NCI-H2107 treated with DMSO at 0.1 percent for 48 hours (cell line): ENCODE results near the gene PACS1.

ENCODE experiments used
- DNase-seq: peaks from one replicate; lab custom pipeline; 2025; ENCODE audit not compliant: unreplicated experiment; lab: John Stamatoyannopoulos, UW

PACS1 gene

DNA sequence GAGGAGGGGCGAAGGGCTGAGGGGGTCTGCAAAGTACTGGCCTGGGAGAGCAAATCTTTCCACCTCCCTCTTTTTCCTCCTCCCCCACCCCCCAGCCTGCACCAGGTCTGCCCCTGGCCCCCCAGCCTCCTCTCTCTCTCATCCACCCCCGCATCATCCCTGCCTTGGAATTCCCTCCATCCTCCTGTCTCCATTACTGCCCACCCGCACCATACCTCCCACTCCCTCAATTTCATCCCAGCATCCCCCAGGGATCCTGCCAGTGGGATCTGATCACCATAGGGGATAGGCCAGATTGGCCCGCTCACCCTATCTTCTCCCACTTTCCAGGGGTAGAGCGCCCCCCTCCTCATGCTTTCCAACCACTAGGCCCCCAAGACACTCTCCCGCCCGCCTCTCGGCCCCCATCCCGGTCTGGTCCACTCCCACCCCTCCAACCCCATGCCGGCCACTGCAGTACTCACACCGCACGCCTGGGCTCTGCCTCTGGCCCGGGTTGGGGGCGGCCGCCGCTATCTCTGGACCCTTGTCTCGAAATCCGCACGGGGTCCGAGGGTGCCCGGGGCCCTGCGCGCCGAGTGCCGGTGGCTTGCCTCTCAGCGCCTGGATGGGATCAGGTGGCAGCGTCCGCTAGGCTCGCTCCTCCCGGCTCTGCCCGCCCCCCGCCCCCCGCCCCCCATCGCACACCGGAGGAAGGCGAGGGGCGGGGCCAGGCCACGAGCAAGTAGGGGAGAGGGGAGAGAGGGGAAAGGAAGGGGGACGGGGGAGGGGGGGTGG is 21.3 kb upstream of the PACS1 start, which contains the start of gene GAL3ST3:
Gene GAL3ST3 (minus strand): TSS at position 615 of the 777 bp plus-strand sequence. CDS start 3,746 bp downstream, outside the sequence.
- DNase-seq, result no peak

DNA sequence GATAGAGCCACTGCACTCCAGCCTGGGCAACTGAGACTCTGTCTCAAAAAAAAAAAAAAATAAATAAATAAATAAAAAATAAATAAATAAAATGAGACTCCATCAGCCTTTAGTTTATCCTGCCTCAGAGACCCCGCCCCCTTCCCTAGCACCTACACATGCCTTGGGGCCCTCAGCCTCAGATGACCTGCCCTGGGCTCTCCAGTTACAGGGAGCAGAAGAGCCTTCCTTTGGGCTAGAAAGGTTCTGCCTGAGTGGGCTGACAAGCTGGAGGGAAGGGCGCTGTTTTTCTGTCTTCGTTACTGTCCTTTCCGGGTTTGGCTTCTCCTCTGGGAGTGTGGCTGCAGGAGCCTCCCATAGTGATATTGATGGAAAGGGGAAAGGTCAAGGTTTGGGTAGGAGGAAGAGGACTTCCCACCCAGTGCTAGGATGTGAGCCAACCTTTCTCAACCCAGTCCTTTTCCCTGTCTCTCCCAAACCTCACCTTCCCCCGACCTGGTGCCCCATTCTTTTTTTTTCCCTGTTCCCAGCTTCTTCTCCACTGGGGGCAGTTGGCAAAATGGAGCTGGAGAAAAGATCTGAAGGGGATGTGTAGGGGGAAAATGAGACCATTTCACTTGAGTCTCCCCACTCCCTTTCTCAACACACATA is 19.4 kb upstream of the PACS1 start:
- peak; percentile 33 for DNase-seq

DNA sequence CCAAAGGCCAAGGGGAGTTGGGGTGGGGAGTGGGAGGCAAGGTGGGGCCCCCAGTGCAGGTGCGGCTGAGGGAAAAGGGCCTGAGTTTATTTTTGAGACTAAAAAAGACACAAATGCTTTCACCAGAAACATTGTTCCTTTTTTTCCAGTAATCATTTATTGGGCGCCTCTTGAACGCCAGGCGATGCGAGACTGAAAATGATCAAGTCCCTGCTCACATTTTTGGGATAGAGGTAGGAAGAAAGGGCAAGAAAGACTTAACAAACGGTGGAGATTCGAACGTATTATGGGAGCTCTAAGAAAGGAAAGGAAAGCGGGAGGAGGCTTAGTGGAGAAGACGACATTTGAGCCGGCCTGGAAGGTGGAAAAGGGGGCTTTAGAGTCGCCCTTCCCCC is 18.7 kb upstream of the PACS1 start:
- DNase-seq, result no peak

DNA sequence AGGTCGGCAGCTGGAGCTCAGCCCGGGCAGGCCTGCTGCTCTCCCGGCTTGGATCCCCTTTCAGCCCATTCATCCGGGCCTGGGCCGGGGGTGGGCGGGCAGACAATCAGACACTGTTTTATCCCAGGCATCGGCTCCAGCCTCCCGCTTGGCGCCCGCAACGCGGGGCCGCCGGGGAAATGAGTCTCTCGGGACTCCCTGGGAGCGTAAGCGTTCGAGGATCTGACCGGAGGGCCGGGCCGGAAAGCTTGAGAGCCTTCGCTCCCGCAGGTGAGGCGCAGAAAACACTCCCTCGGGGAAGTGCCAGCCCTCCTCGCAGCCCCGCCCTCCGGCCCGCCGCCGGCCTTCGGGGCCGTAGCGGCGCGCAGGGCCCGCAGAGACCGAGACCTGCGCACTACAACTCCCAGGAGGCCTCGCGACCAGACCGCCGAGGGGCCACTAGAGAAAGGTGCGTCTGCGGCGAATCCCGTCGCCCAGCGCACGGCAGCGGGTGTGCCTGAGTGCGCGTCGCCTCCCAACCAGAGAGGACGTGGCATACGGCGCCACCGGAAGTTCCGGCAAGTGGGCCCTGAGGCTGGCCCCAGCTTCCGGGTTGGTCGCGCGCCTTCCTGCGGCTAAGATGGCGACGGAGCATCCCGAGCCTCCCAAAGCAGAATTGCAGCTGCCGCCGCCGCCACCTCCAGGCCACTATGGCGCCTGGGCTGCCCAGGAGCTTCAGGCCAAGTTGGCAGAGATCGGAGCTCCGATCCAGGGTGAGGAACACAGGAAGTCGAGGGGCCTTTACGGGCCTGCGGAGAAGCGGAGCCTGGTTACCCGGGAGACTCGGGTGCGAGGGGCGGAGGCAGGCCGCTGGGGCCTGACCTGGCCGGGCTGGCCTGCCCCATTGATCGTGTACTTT is 18.1 kb upstream of the PACS1 start, which contains the start of gene SF3B2:
Gene SF3B2 (plus strand): TSS at position 599 of the 898 bp plus-strand sequence. CDS start 21 bp downstream, at position 620.
- peak; percentile 93 for DNase-seq

DNA sequence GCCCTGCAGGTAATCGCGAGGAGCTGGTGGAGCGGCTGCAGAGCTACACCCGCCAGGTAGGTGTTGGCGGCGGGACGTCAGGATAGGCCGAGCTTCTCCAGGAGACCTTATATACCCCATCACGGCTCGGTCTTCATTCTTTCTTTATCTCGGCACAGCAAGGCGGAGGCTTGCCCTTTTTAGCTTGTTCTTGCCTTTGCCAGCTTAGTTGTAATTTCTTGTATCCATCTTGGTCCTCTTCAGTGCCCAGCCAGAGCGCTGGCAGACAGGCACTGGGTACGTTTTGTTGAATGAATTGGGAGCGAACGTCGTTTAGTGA is 17.4 kb upstream of the PACS1 start:
- no peak for DNase-seq

DNA sequence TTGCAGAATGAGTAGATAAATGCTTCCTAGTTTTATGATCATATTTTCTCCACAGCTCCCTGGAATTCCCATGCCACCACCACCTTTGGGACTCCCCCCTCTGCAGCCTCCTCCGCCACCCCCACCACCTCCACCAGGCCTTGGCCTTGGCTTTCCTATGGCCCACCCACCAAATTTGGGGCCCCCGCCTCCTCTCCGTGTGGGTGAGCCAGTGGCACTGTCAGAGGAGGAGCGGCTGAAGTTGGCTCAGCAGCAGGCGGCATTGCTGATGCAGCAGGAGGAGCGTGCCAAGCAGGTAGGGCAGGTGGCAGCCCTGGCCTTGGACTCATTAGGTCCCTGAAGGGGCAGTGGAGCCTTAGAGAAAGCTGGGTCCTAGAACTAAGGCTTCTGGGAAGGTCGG is 15.1 kb upstream of the PACS1 start:
- no peak for DNase-seq

DNA sequence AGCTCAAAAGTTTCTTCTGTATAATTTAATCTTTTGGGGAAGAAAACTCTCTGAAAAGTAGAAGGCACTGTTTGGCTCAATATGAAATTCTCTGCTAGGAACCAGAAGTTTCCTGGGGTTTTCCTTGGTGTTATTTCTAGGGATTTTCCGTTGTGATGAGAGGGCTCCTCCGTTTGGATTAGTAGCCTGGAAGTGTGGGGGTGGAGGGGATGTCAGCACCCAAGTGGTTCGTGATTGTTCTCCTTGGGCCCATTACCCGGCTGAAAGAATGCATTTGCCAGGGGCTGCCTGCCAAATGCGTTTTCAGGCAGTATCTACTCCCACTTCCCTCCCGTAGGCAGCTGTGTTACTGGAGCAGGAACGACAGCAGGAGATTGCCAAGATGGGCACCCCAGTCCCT is 13.6 kb upstream of the PACS1 start:
- no peak for DNase-seq

DNA sequence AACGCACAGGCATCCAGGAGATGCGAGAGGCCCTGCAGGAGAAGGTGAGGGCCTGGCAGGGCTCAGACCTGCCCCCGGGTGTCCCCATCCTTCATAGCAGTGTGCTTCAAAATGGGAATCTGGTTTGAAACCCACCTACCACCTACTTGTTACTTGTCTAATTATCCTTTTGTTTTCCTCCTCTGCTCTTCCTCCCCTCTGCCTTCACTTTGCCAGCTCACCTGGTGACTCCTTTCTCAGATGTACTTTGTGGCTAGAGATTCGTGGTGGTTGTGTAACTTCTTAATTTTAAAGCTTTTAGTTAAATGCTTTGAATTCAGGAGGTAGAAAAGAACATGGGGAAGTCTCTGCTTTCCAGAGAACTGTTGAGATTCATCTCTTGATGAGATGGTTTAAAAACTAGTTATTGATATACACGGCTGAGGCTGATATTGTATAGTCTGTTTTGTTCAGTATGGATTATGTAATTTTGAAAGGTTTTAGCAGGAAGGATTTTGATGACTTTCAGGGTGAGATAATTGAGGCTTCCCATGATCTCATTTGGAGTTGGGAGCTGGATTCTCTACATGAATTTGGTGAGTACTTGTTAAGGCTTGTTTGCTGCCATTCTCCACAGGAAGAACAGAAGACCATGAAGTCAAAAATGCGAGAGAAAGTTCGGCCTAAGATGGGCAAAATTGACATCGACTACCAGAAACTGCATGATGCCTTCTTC is 9.9 kb upstream of the PACS1 start:
- no peak for DNase-seq

DNA sequence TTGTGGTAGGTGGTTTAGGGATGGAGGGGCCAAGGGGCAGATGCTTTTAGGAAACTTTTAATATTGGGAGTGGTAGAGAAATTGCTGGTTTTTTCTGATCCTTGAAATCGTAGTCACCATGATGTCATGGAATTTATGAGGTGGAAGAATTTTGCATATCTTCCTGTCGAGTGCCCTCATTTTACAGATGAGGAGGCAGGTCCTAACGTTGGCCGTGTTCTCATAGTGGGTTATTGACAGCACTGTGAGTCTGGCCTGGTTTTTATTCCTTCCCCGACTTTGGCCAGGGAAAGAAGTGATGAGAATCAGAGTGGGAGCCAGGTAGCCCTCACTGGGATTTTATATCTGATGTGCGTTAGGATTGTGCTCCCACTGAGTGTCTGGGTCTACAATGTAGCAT is 8.8 kb upstream of the PACS1 start:
- no peak for DNase-seq

DNA sequence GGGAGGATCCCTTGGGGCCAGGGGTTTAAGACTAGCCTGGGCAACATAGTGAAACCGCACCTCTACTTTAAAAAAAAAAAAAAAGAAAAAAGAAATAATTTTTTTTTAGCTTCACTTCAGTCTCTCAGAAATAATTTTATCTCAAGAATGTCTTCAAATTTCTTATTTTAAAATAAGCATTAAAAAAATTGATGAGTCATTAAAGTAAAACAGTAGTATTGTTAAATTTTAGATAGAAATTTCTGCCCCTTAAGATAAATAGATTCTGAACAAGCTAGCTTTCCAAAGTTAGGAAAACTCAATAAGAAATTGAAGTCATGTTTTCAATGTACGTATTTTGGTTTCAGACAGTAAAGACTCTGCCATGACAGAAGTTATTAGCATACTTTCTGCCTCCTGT is 7.7 kb upstream of the PACS1 start:
- DNase-seq, result no peak

DNA sequence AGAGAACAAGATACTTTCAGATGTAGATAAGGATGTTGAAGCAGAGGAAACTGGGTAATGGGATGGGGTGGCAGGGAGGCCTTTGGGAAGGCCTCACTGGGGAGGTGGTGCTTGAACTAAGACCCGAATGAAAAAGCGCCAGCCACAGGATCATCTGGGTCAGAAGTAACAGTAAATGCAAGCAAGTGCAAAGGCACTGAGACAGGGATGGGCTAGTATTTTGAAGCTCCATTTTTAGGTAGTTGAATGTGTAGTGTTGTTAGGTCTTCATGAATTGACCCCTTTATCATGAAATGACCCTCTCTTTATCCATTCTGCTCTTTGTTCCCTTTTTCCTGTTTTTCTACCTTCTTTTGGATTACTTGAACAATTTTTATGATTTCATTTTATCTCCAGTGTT is 6.2 kb upstream of the PACS1 start:
- DNase-seq, result no peak

DNA sequence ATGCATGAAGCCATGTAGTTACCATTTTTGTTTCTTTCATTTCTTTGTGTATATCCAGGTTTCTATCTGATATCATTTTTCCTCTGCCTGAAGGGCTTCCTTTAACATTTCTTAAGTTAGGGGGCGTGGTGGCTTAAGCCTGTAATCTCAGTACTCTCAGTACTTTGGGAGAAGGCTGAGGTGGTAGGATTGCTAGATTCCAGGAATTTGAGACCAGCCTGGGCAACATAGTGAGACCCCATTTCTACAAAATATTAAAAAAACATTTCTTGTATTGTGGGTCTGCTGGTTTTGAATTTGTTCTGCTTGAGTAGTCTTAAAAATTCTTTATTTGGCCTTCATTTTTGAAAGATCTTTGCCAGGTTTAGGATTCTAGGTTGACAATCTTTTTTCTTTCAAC is 5.5 kb upstream of the PACS1 start:
- DNase-seq, result no peak

DNA sequence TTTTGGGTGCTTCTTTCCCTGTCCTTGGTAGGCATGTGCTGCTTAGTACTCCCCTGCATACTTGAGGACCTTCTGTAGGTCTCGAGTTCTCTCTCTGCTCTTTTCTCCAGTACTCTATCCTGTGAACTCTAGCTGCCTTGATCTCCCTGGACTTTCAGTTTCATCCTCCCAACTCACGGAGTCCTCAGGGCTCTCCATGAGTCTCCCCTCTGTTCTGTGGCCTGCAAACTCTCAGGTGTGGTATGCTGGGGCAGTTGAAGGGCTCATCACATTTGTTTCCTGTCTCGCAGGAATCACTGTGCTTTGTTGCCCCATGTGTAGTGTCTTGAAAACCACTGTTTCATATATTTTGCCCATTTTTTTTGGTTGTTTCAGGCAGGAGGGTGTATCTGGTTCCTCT is 3.3 kb upstream of the PACS1 start:
- no peak for DNase-seq

DNA sequence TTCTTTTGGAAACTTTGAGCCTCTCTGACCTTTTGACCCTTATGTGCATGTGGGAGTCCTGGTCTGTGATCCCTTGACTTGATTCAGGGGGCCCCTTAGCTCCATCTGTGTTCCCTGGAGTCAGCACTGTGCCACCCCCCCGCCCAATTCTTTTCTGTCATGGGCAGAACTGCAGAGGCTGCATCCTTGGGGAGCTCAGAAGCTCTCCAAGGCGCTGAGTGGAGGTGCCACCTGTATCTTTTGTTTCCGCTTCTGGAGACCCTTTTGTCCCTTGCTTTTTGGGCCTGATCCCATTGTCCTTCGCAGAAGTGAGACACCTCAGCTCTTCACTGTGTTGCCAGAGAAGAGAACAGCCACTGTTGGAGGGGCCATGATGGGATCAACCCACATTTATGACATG is 2.4 kb upstream of the PACS1 start:
- DNase-seq, result no peak

DNA sequence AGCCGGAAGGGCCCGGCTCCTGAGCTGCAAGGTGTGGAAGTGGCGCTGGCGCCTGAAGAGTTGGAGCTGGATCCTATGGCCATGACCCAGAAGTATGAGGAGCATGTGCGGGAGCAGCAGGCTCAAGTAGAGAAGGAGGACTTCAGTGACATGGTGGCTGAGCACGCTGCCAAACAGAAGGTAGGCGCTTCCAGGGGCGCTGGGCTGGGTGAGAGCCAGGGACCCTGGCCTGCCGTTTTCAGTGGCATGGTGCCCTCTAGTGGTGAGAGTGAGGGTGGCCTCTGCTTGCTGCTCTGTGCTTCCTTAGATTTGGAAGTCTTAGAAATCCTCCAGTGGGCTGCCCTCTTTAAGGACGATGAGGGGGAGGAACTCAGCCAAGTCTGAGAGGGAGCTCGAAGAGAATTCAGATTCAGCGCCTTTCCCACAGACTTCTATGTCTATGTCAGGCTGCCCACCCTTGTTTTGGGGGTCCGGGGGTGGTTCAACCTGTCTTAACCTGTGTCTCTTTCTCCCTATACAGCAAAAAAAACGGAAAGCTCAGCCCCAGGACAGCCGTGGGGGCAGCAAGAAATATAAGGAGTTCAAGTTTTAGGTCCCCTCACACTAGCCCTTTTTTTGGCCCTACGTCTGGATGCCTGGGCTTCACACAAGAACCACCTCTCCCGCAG is 1.8 kb upstream of the PACS1 start:
- peak; percentile 57 for DNase-seq

DNA sequence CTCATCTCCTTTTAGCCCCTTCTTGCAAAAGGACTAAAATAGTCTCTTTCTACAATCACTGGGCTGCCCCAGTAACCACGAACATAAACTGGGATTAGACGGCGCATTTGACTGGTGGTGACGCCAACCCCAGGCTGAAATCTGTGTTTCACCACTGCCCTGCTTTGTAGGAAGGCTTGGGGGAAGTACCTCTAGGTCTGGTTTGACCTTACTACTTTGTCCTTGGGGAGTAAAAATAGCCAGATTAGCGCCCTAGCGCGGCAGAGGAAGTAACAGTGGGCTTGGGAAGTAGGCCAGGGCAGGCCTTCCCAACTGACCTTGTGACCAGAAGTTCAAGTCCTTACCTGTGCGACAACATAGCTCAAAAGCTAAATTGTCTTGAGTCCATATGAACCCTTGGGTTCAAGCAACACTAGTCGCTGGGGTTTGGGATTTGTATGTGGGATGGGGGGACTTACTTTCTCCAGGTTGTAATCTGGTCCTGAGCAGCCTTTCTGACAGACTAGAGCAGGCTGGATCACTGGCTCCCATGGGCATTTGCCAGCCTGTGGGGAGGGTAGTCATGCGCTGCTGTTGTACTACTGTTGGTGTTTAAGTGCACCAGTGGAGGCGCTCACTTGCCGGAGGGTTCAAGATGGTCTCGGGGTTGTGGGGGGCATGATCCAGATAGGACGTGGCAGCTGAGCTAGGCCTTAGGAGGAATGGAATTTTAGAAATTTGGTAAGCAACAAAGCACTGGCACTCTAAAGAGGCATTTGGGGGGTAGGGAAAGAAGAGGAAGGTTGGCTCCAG is 953 bp upstream of the PACS1 start:
- no peak for DNase-seq

DNA sequence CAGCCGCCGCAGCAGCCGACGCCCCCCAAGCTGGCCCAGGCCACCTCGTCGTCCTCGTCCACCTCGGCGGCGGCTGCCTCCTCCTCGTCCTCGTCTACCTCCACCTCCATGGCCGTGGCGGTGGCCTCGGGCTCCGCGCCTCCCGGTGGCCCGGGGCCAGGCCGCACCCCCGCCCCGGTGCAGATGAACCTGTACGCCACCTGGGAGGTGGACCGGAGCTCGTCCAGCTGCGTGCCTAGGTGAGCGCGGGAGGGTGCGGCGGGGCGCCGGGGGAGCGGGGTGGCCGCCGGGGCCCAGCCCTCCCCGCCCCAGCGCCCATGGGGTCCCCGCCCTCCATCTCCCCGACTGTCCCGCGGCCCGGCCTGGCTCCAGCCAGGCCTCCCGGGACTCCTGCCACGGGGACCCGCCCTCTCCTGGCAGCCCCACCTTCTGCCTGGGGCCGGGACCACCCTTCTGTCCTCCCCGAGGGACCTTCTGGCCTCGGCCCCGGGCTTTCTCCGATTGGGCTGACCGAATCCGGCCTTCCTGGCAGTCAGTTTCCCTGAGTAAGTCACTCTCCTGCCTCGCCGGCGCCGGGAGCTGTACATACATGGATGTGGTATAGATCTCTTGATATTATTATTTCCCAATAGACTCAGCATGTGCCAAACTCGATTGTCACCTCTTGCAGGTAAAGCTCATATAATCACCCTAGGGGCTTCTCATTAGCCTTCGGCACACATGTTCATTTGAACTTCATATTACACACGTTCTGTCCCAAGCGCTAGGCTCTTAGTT is 720 bp downstream of the PACS1 start:
- DNase-seq, result no peak

DNA sequence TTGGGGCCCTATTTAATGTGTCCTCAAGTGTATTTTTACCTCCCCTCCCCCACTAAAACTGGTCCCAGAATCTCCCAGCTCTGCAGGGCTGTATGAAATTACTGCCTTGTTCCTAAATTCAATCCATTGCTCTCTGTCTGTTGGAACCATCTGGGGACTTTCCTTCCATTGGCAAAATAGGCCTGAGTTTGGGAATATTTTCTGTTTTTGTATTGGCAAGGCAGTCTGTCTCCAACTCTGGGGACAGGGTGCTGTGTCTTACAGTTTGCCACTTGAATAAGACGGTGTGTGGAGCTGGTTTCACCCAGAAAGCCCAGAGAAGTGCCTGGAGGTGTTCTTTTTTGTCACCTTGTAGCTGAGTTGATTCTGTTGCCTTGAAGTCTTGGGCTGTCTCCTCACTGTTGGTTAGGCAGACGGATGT is 1.3 kb downstream of the PACS1 start:
- DNase-seq, result no peak

DNA sequence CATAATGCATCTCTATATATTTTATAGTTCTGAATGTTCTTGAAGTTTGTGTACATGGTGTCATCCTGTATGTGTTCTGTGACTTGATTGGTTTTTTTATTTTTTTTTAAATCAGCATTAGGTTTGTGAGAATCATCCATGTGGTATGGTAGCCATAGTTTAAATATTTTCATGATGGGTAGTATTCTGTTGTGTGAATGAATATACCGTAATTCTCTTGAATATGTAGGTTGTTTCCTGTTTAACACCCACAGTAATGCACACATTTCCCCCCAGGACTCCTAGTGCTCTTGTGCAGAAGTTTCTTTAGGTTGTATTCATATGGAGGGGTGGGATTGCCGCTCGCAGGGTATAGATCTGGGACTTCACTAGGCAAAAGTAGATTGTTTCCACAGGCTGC is 2.0 kb downstream of the PACS1 start:
- no peak for DNase-seq
